Measurements from ENCODE around the gene ADGRB3. TPM values are rescaled to one million over a fixed set of nuclear protein-coding genes. Genes with fewer than 3 reads are reported as not detected.

ADGRB3 gene
- total RNA-seq, 1 donor from 2014 or later = 1.8 TPM

GRCh38 chr6:69263297-69263696, 628.2 kb downstream of the ADGRB3 start:
- Mint-ChIP-seq H3K9me3 (ENCODE audit: low read depth) (no peaks in the 10 kb centered on the region), H3K4me1 (ENCODE audit: low read depth) (peaks cover under 1% of the 10 kb centered on the region)
- no peak for TF ChIP-seq CTCF (IDR thresholded peaks at IDR 0.05; ENCODE audit: unreplicated experiment)

GRCh38 chr6:69265090-69265489, 630.0 kb downstream of the ADGRB3 start:
- H3K27me3 Mint-ChIP-seq = no peaks in the 10 kb centered on the region
- peaks cover 5% of the 10 kb centered on the region for H3K4me1 Mint-ChIP-seq (ENCODE audit: low read depth)
- DNase-seq (ENCODE audit: low spot score, unreplicated experiment) = no peak
- H3K4me3 Mint-ChIP-seq (ENCODE audit: low read depth) = no peak overlapping the region
- TF ChIP-seq CTCF (IDR thresholded peaks at IDR 0.05; ENCODE audit: unreplicated experiment) = no peak
- H3K9me3 Mint-ChIP-seq (ENCODE audit: low read depth) = no peaks in the 10 kb centered on the region
- no peak overlapping the region for H3K27ac Mint-ChIP-seq
- no peaks in the 10 kb centered on the region for H3K36me3 Mint-ChIP-seq (ENCODE audit: insufficient read depth)

More at GRCh38 chr6:69263297-69263696, 628.2 kb downstream of the ADGRB3 start:
- Mint-ChIP-seq H3K27ac (no peak overlapping the region), H3K4me3 (ENCODE audit: low read depth) (no peak overlapping the region), H3K27me3 (no peaks in the 10 kb centered on the region), H3K36me3 (ENCODE audit: insufficient read depth) (no peaks in the 10 kb centered on the region)
- no peak for DNase-seq (ENCODE audit: low spot score, unreplicated experiment)

GRCh38 chr6:69265706-69266105, 630.6 kb downstream of the ADGRB3 start:
- DNase-seq (ENCODE audit: low spot score, unreplicated experiment) = no peak
- Mint-ChIP-seq H3K9me3 (ENCODE audit: low read depth) (no peaks in the 10 kb centered on the region), H3K36me3 (ENCODE audit: insufficient read depth) (no peaks in the 10 kb centered on the region), H3K27ac (no peak overlapping the region), H3K27me3 (no peaks in the 10 kb centered on the region), H3K4me3 (ENCODE audit: low read depth) (no peak overlapping the region), H3K4me1 (ENCODE audit: low read depth) (peaks cover 5% of the 10 kb centered on the region)
- no peak for TF ChIP-seq CTCF (IDR thresholded peaks at IDR 0.05; ENCODE audit: unreplicated experiment)

- no peaks in the 10 kb centered on the region for H3K27me3 Mint-ChIP-seq
- no peaks in the 10 kb centered on the region for H3K36me3 Mint-ChIP-seq (ENCODE audit: insufficient read depth)
- no peak overlapping the region for H3K4me3 Mint-ChIP-seq (ENCODE audit: low read depth)
- TF ChIP-seq CTCF (IDR thresholded peaks at IDR 0.05; ENCODE audit: unreplicated experiment) = no peak
- no peak for DNase-seq (ENCODE audit: low spot score, unreplicated experiment)
- no peaks in the 10 kb centered on the region for H3K4me1 Mint-ChIP-seq (ENCODE audit: low read depth)
- H3K9me3 Mint-ChIP-seq (ENCODE audit: low read depth) = no peaks in the 10 kb centered on the region
- no peak overlapping the region for H3K27ac Mint-ChIP-seq
Measured at GRCh38 chr6:69276204-69276603, 641.1 kb downstream of the ADGRB3 start.

GRCh38 chr6:69279805-69280204, 644.7 kb downstream of the ADGRB3 start:
- Mint-ChIP-seq H3K4me1 (ENCODE audit: low read depth) (peaks cover 3% of the 10 kb centered on the region), H3K9me3 (ENCODE audit: low read depth) (no peaks in the 10 kb centered on the region)

More at GRCh38 chr6:69279805-69280204, 644.7 kb downstream of the ADGRB3 start:
- Mint-ChIP-seq H3K27ac (no peak overlapping the region), H3K27me3 (no peaks in the 10 kb centered on the region), H3K36me3 (ENCODE audit: insufficient read depth) (no peaks in the 10 kb centered on the region), H3K4me3 (ENCODE audit: low read depth) (no peak overlapping the region)
- TF ChIP-seq CTCF (IDR thresholded peaks at IDR 0.05; ENCODE audit: unreplicated experiment) = no peak
- DNase-seq (ENCODE audit: low spot score, unreplicated experiment) = no peak
